ENCODE measurements around the gene TUBE1. TPM values are rescaled to one million over a fixed set of nuclear protein-coding genes. Genes with fewer than 3 reads are reported as not detected.
"Not testable (repeated sequence)": the region's sequence is repeated elsewhere in the genome, so short reads cannot be mapped to it uniquely, and the experiment has no call there.

The TUBE1 gene
- total RNA-seq, 2 donors from 2014 or later: 7.1 to 14.9 TPM

DNA sequence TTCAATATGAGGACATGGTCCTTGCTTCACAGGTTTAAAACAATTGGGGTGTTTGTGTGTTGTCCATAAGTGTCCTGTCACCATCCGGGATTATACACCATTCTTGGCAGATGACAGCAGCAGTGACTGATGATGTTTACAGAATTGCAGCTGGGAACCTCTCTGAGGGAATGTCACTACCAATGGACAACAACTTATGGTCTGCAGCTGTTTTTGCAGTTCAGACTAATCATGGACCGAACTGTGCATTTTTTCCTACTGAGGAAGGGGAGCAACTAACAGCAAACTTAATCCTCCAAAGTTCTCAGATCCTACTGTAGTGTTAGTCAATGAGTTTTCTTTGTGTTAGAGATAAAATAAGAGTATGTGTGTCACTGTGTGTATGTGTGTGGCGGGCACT lies 26.1 kb upstream of the TUBE1 start:
- TF ChIP-seq, protein P1, sequence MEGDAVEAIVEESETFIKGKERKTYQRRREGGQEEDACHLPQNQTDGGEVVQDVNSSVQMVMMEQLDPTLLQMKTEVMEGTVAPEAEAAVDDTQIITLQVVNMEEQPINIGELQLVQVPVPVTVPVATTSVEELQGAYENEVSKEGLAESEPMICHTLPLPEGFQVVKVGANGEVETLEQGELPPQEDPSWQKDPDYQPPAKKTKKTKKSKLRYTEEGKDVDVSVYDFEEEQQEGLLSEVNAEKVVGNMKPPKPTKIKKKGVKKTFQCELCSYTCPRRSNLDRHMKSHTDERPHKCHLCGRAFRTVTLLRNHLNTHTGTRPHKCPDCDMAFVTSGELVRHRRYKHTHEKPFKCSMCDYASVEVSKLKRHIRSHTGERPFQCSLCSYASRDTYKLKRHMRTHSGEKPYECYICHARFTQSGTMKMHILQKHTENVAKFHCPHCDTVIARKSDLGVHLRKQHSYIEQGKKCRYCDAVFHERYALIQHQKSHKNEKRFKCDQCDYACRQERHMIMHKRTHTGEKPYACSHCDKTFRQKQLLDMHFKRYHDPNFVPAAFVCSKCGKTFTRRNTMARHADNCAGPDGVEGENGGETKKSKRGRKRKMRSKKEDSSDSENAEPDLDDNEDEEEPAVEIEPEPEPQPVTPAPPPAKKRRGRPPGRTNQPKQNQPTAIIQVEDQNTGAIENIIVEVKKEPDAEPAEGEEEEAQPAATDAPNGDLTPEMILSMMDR (IDR thresholded peaks at IDR 0.05): no peak
- no peaks in the 10 kb centered on the region for H3K36me3 ChIP-seq
- H3K9ac ChIP-seq (ENCODE audit: low read depth in 2 of 2, low read length in 2 of 2): no peak overlapping the region
- no peaks in the 10 kb centered on the region for H3K27me3 ChIP-seq
- no peak overlapping the region for H3K27ac ChIP-seq
- no peaks in the 10 kb centered on the region for H3K4me1 ChIP-seq
- H3K9me3 ChIP-seq: no peaks in the 10 kb centered on the region
- H3K4me3 ChIP-seq: no peak overlapping the region
- no peak for DNase-seq
- intact Hi-C loops (cut with DNase I): no loop called here

DNA sequence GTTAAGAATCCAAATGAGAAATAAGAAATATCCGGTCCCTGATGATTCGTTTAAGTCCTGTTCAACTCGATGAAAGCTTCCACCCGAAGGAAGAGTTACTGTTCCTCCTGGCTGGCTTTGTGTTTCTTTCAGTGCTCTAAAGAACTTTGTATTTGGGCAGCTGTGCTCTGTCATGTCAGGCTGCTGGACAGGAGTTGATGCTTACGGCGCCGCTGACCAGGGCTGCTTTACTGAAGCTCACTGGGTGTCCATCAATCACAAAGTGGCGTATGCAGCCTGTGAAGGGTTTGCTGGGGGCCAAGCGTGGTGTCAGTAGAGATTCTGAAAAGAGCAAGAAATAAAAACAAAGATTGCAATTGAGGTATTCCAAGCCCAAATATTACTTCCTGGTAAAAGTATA lies 22.0 kb upstream of the TUBE1 start:
- Histone ChIP-seq H3K27ac (no peak overlapping the region), H3K9me3 (no peaks in the 10 kb centered on the region), H3K4me3 (no peak overlapping the region), H3K27me3 (no peaks in the 10 kb centered on the region), H3K36me3 (no peaks in the 10 kb centered on the region), H3K4me1 (no peaks in the 10 kb centered on the region), H3K9ac (ENCODE audit: low read depth in 2 of 2, low read length in 2 of 2) (no peak overlapping the region)
- TF ChIP-seq, protein P1 (IDR thresholded peaks at IDR 0.05): no peak
- no peak for DNase-seq
- intact Hi-C loops (cut with DNase I): no loop called here

DNA sequence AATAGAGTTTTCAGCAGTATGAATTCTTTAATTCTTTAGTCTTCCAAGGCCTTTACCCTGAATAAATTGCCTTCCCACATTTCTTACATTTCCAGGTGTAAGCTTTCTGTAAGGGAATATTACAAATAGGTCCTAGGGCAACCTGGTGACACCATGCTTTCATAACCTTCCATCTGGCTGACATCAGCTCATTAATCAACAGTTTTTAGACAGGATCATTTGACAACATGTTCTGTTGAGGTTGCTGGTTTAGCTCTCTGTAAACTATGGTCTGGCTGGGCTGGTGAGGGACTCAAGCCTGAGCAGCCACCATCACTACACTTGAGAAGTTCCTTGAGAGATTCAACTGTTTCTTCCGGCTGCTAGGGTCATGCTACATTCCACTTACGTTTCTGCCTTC lies 19.3 kb upstream of the TUBE1 start:
- no peak for DNase-seq
- TF ChIP-seq, protein P1 (IDR thresholded peaks at IDR 0.05): no peak
- Histone ChIP-seq H3K4me3 (no peak overlapping the region), H3K9ac (ENCODE audit: low read depth in 2 of 2, low read length in 2 of 2) (no peak overlapping the region), H3K27me3 (no peaks in the 10 kb centered on the region), H3K36me3 (no peaks in the 10 kb centered on the region), H3K4me1 (no peaks in the 10 kb centered on the region), H3K9me3 (no peaks in the 10 kb centered on the region), H3K27ac (no peak overlapping the region)
- intact Hi-C loops (cut with DNase I): no loop called here

DNA sequence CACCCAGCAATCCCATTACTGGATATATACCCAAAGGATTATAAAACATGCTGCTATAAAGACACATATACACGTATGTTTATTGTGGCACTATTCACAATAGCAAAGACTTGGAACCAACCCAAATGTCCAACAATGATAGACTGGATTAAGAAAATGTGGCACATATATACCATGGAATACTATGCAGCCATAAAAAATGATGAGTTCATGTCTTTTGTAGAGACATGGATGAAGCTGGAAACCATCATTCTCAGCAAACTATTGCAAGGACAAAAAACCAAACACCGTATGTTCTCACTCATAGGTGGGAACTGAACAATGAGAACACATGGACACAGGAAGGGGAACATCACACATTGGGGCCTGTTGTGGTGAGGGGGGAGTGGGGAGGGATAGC lies 18.7 kb upstream of the TUBE1 start:
- H3K4me1 ChIP-seq; H3K9ac ChIP-seq (ENCODE audit: low read depth in 2 of 2, low read length in 2 of 2); H3K4me3 ChIP-seq; intact Hi-C loops (cut with DNase I); H3K27ac ChIP-seq; H3K9me3 ChIP-seq; DNase-seq; H3K27me3 ChIP-seq; H3K36me3 ChIP-seq: not testable (repeated sequence)

DNA sequence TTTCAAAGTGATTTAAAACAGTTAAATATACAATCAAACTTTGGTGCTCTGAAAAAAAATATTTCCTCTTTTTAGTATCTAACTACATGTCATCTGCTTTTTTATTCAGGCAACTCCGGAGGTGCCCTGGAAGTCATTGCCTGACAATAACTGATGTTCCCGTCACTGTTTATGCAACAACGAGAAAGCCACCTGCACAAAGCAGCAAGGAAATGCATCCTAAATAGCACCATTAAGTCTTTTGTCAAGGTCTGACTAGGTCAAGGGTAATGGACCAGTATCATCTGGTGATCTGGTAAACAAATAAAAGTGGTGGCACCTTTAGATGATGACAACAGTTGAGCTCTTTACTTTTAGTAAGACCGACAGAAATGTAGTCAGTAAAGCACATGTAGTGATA lies 13.3 kb upstream of the TUBE1 start:
- DNase-seq: no peak
- Histone ChIP-seq H3K36me3 (no peaks in the 10 kb centered on the region), H3K9ac (ENCODE audit: low read depth in 2 of 2, low read length in 2 of 2) (no peak overlapping the region), H3K27me3 (no peaks in the 10 kb centered on the region), H3K4me3 (no peak overlapping the region), H3K9me3 (no peaks in the 10 kb centered on the region), H3K4me1 (no peaks in the 10 kb centered on the region), H3K27ac (no peak overlapping the region)
- TF ChIP-seq, protein P1 (IDR thresholded peaks at IDR 0.05): no peak
- intact Hi-C loops (cut with DNase I): no loop called here

DNA sequence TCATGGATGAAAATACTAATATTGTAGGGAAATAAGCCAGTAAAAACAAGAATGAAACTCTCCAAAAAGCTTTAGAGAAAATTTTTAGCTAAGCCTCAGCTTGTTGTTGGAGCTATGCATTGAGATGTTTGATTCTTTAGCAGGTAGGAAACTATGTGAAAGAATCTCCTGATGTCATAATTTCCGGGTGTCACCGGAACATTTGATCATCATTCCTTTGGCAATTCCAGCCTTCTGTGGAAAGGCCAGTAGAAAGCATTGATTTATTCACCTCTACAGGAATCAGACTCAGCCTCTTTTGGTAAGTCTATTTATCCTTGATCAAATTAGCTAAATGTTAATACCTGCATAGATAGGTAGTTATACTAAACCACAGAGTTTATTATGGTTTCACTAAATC lies 9.6 kb upstream of the TUBE1 start:
- intact Hi-C loops (cut with DNase I): no loop called here
- no peaks in the 10 kb centered on the region for H3K36me3 ChIP-seq

More for the DNA sequence above, 9.6 kb upstream of the TUBE1 start:
- no peak overlapping the region for H3K9ac ChIP-seq (ENCODE audit: low read depth in 2 of 2, low read length in 2 of 2)
- no peak for DNase-seq
- no peak overlapping the region for H3K4me3 ChIP-seq
- H3K9me3 ChIP-seq: no peaks in the 10 kb centered on the region
- no peaks in the 10 kb centered on the region for H3K27me3 ChIP-seq
- TF ChIP-seq, protein P1 (IDR thresholded peaks at IDR 0.05): no peak
- no peak overlapping the region for H3K27ac ChIP-seq
- H3K4me1 ChIP-seq: no peaks in the 10 kb centered on the region
